ENCODE results near the gene AP3S1.

The AP3S1 gene

DNA sequence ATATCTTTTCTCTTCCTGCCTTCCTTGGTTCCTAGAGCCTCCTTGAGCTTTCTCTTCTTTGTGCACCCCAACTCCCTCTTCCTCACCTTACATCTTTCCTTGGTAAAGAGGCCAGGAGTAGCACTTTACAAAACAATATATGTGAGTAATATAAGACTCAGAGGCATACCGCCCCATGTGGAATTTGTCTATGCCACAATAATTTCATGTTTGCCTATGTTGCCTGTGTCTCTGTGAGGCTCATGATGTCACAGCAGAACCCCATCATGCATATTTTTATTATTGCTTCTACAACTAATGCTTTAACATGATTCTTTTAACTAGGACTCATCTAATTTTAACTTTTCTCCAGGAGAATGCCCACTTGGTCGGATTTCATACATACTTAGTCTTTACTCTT is 105.5 kb downstream of the AP3S1 start (continued):
- TF ChIP-seq, protein P1, sequence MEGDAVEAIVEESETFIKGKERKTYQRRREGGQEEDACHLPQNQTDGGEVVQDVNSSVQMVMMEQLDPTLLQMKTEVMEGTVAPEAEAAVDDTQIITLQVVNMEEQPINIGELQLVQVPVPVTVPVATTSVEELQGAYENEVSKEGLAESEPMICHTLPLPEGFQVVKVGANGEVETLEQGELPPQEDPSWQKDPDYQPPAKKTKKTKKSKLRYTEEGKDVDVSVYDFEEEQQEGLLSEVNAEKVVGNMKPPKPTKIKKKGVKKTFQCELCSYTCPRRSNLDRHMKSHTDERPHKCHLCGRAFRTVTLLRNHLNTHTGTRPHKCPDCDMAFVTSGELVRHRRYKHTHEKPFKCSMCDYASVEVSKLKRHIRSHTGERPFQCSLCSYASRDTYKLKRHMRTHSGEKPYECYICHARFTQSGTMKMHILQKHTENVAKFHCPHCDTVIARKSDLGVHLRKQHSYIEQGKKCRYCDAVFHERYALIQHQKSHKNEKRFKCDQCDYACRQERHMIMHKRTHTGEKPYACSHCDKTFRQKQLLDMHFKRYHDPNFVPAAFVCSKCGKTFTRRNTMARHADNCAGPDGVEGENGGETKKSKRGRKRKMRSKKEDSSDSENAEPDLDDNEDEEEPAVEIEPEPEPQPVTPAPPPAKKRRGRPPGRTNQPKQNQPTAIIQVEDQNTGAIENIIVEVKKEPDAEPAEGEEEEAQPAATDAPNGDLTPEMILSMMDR (tag by site-specific recombination; IDR thresholded peaks at IDR 0.05) = no peak
- TF ChIP-seq YY2 (tag by site-specific recombination; IDR thresholded peaks at IDR 0.05) = no peak
- TF ChIP-seq BCL6B (tag by site-specific recombination; IDR thresholded peaks at IDR 0.05) = no peak
- TF ChIP-seq ZBTB20 (tag by site-specific recombination; IDR thresholded peaks at IDR 0.05) = no peak
- no peak for TF ChIP-seq SETDB1 (IDR thresholded peaks at IDR 0.05; ENCODE audit: insufficient read length, low read length)
- no peak for TF ChIP-seq ZBTB17 (tag by site-specific recombination; IDR thresholded peaks at IDR 0.05)
- no peak for TF ChIP-seq ZNF639 (tag by site-specific recombination; IDR thresholded peaks at IDR 0.05)
- no peak for TF ChIP-seq BCL11B (tag by site-specific recombination; IDR thresholded peaks at IDR 0.05; ENCODE audit: low read depth)
- TF ChIP-seq, protein P2, sequence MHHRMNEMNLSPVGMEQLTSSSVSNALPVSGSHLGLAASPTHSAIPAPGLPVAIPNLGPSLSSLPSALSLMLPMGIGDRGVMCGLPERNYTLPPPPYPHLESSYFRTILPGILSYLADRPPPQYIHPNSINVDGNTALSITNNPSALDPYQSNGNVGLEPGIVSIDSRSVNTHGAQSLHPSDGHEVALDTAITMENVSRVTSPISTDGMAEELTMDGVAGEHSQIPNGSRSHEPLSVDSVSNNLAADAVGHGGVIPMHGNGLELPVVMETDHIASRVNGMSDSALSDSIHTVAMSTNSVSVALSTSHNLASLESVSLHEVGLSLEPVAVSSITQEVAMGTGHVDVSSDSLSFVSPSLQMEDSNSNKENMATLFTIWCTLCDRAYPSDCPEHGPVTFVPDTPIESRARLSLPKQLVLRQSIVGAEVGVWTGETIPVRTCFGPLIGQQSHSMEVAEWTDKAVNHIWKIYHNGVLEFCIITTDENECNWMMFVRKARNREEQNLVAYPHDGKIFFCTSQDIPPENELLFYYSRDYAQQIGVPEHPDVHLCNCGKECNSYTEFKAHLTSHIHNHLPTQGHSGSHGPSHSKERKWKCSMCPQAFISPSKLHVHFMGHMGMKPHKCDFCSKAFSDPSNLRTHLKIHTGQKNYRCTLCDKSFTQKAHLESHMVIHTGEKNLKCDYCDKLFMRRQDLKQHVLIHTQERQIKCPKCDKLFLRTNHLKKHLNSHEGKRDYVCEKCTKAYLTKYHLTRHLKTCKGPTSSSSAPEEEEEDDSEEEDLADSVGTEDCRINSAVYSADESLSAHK (tag by site-specific recombination; IDR thresholded peaks at IDR 0.05) = no peak
- TF ChIP-seq ZNF768 (tag by site-specific recombination; IDR thresholded peaks at IDR 0.05) = no peak
- TF ChIP-seq KLF17 (tag by site-specific recombination; IDR thresholded peaks at IDR 0.05) = no peak

DNA sequence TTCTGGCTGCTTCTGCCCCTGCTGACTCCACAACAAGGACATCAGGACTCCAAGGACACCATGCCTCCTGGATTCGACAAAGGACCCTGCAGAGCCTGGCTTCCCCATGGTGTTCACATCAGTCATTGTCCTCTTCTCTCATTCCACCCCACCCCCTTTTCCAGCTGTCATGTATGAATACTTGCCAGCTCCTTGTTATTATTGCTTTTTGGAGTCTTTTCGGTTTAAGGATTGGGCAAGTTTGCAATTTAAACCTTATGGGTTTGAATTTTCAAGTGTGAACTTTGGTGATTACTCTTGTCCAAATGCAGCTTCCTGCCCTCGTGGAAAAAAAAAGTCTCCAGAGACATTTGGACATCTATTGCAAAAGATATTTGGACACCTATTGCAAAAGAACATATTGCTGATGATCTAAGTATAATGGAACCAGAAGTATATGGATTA is 106.4 kb downstream of the AP3S1 start:
- H3K27ac ChIP-seq (ENCODE audit: extremely low read depth, low read depth, low read length) = no peak overlapping the region
- ChIA-PET POLR2A (no interaction called here), CTCF (no interaction called here)
- no peaks in the 10 kb centered on the region for H3K36me3 ChIP-seq (ENCODE audit: control insufficient read depth in 2 of 2, insufficient read depth in 1 of 2, low read length in 2 of 2)
- no peak overlapping the region for H3K4me3 ChIP-seq (ENCODE audit: low read depth, low read length)
- H3K9me3 ChIP-seq (ENCODE audit: control insufficient read depth, insufficient read depth, low read depth, low read length) = no peaks in the 10 kb centered on the region
- no peaks in the 10 kb centered on the region for H3K4me1 ChIP-seq (ENCODE audit: control insufficient read depth, insufficient read depth, low read length)
- TF ChIP-seq, protein P3, sequence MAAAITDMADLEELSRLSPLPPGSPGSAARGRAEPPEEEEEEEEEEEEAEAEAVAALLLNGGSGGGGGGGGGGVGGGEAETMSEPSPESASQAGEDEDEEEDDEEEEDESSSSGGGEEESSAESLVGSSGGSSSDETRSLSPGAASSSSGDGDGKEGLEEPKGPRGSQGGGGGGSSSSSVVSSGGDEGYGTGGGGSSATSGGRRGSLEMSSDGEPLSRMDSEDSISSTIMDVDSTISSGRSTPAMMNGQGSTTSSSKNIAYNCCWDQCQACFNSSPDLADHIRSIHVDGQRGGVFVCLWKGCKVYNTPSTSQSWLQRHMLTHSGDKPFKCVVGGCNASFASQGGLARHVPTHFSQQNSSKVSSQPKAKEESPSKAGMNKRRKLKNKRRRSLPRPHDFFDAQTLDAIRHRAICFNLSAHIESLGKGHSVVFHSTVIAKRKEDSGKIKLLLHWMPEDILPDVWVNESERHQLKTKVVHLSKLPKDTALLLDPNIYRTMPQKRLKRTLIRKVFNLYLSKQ (tag by site-specific recombination; IDR thresholded peaks at IDR 0.05; ENCODE audit: borderline replicate concordance) = no peak
- TF ChIP-seq, protein P4, sequence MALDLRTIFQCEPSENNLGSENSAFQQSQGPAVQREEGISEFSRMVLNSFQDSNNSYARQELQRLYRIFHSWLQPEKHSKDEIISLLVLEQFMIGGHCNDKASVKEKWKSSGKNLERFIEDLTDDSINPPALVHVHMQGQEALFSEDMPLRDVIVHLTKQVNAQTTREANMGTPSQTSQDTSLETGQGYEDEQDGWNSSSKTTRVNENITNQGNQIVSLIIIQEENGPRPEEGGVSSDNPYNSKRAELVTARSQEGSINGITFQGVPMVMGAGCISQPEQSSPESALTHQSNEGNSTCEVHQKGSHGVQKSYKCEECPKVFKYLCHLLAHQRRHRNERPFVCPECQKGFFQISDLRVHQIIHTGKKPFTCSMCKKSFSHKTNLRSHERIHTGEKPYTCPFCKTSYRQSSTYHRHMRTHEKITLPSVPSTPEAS (tag by site-specific recombination; IDR thresholded peaks at IDR 0.05) = no peak
- TF ChIP-seq MZF1 (tag by site-specific recombination; IDR thresholded peaks at IDR 0.05; ENCODE audit: borderline replicate concordance) (no peak), ZBTB11 (tag by site-specific recombination; conservative IDR thresholded peaks at IDR 0.05; ENCODE audit: low read depth) (no peak), SP7 (tag by site-specific recombination; IDR thresholded peaks at IDR 0.05) (no peak), ZNF121 (tag by site-specific recombination; IDR thresholded peaks at IDR 0.05) (no peak), ZNF239 (tag by site-specific recombination; IDR thresholded peaks at IDR 0.05) (no peak), ZNF138 (tag by site-specific recombination; IDR thresholded peaks at IDR 0.05; ENCODE audit: borderline replicate concordance) (no peak), SCRT1 (tag by site-specific recombination; IDR thresholded peaks at IDR 0.05; ENCODE audit: borderline replicate concordance) (no peak), ZNF311 (tag by site-specific recombination; IDR thresholded peaks at IDR 0.05; ENCODE audit: borderline replicate concordance) (no peak), ZNF391 (tag by site-specific recombination; IDR thresholded peaks at IDR 0.05; ENCODE audit: borderline replicate concordance, low read depth) (no peak), ZNF335 (tag by site-specific recombination; conservative IDR thresholded peaks at IDR 0.05) (no peak)

All from HEK293 (cell line).